ENCODE results near the gene GPX3. TPM values are rescaled to one million over a fixed set of nuclear protein-coding genes. Genes with fewer than 3 reads are reported as not detected.
A peak's percentile ranks its signal among the peaks of the same experiment; 100 is the strongest.

Gene GPX3
- total and polyA plus RNA-seq, 4 experiments from 2014 or later, result 1.5 TPM; not detected in 3

DNA sequence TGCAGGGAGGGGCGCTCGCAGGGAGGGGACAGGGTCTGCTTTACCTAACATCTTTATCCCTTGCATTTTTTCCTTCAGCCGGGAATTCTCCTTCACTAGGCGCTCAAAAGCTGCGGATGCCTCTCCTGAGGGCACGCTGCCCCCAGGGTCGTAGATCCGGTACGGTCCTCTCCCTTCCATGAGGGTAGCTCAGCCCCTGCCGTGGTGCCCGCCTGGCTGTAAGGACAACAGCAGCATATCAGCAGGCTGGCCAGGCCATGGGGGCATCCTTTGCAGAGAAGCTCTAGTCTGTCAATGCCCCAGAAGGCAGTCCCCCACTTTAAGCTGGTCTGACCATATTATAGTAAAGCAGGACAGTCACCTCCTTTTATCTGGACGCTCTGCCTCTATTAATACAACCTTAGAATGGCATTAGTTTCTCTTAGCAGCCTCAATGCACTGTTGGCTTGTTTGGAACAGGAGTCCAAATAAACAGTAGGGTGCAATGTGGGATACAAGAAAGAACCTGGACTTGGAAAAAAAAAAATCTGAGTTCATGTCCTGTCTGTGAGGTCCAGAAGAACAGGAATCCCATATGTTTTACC is 44.6 kb downstream of the GPX3 start:
- DNase-seq, result no peak
- peaks cover 55% of the 10 kb centered on the region for H3K36me3 ChIP-seq (ENCODE audit: insufficient read depth, low read length)
- H3K27ac ChIP-seq (ENCODE audit: low read depth, low read length), result no peak overlapping the region
- Mint-ChIP-seq H3K9me3 (no peaks in the 10 kb centered on the region), H3K36me3 (peaks cover 25 to 83% of the 10 kb centered on the region in 2 donors), H3K27ac (peak overlapping the region in 3 of 7 donors; percentile 22 to 82 (median 70)), H3K27me3 (no peaks in the 10 kb centered on the region), H3K4me1 (peaks cover 50 to 76% (median 69%) of the 10 kb centered on the region in 4 donors), H3K4me3 (no peak overlapping the region)
- no peaks in the 10 kb centered on the region for H3K9me3 ChIP-seq (ENCODE audit: control insufficient read depth in 1 of 2, low read length in 2 of 2)
- H3K27me3 ChIP-seq (ENCODE audit: insufficient read depth, low read length), result no peaks in the 10 kb centered on the region
- H3K4me1 ChIP-seq (ENCODE audit: insufficient read depth, low read length), result peaks cover 67% of the 10 kb centered on the region
- H3K4me3 ChIP-seq (ENCODE audit: low read length in 2 of 2), result no peak overlapping the region
- ChIA-PET POLR2A (ENCODE audit: partially characterized antibody) (interaction anchor here (1.0 to 1.1 kb wide), 3 partner anchors 14 to 17 kb away, joined by 3 to 5 read pairs (median 4); no protein-coding TSS in a partner anchor), CTCF (ENCODE audit: partially characterized antibody) (interaction anchor here (1.0 to 2.4 kb wide), 3 partner anchors 13 to 100 kb away, joined by 5 to 18 read pairs (median 13); no protein-coding TSS in a partner anchor)
- intact Hi-C loops (cut with micrococcal nuclease), result loop anchor here (10.0 kb wide), 1 partner anchor 160 kb away; the partner anchor contains the start of gene CCDC69

DNA sequence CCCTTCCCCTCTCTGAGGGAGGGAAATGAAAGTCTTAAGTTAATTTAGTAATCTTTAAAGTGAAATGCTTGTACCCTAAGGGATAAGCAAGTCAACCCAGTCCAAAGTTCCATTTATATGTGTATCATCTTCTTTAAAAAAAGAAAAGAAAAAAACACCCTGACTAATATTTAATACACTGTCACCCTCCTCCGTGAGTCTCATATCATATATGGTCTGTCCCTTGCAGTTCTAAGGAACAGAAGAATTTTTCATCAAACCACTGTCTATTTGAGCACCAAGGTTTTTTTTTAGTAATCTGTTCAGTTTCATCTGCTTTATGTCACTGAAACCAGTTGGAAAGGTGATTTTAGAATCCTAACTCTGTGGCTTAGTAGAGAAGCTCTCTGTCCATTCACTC is 45.2 kb downstream of the GPX3 start:
- Mint-ChIP-seq H3K4me3 (no peak overlapping the region), H3K36me3 (peaks cover 24 to 82% of the 10 kb centered on the region in 2 donors), H3K27ac (peak overlapping the region in 6 of 7 donors; percentile 43 to 92 (median 82)), H3K27me3 (no peaks in the 10 kb centered on the region), H3K4me1 (peaks cover 49 to 76% (median 69%) of the 10 kb centered on the region in 4 donors), H3K9me3 (no peaks in the 10 kb centered on the region)
- peaks cover 67% of the 10 kb centered on the region for H3K4me1 ChIP-seq (ENCODE audit: insufficient read depth, low read length)
- POLR2A ChIA-PET (ENCODE audit: partially characterized antibody), result interaction anchor here (1.0 to 1.1 kb wide), 2 partner anchors 13 to 14 kb away, joined by 3 to 5 read pairs; no protein-coding TSS in a partner anchor
- intact Hi-C loops (cut with micrococcal nuclease), result loop anchor here (10.0 kb wide), 1 partner anchor 159 kb away; the partner anchor contains the start of gene CCDC69
- no peak overlapping the region for H3K27ac ChIP-seq (ENCODE audit: low read depth, low read length)
- CTCF ChIA-PET (ENCODE audit: partially characterized antibody), result interaction anchor here (0.7 to 2.4 kb wide), 6 partner anchors 14 to 608 kb away, joined by 3 to 18 read pairs (median 4); no protein-coding TSS in a partner anchor
- H3K36me3 ChIP-seq (ENCODE audit: insufficient read depth, low read length), result peaks cover 49% of the 10 kb centered on the region
- no peak for DNase-seq
- no peaks in the 10 kb centered on the region for H3K27me3 ChIP-seq (ENCODE audit: insufficient read depth, low read length)
- H3K4me3 ChIP-seq (ENCODE audit: low read length in 2 of 2), result no peak overlapping the region
- H3K9me3 ChIP-seq (ENCODE audit: control insufficient read depth in 1 of 2, low read length in 2 of 2), result no peaks in the 10 kb centered on the region

DNA sequence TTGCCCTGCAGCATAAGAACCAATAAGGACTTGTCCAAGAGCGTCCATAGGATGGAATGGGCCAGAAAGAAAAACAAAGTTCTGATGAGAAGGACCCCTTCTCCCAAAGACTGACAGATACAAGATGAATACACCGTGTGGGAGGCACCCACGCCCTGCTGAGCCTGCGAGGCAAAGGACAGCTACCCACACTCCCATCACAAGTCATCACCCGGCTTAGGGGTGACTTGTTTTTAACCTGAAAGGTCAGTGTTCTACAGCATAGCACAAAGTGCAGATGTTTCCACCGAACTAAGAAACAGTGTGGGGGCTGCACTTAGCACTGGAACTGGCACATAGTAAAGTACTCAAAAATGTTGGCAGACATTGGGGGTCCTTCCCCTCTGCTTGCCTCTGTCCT is 46.5 kb downstream of the GPX3 start:
- Histone ChIP-seq H3K27ac (ENCODE audit: low read depth, low read length) (no peak overlapping the region), H3K27me3 (ENCODE audit: insufficient read depth, low read length) (no peaks in the 10 kb centered on the region), H3K4me1 (ENCODE audit: insufficient read depth, low read length) (peaks cover 71% of the 10 kb centered on the region), H3K36me3 (ENCODE audit: insufficient read depth, low read length) (peaks cover 43% of the 10 kb centered on the region), H3K4me3 (ENCODE audit: low read length in 2 of 2) (no peak overlapping the region), H3K9me3 (ENCODE audit: control insufficient read depth in 1 of 2, low read length in 2 of 2) (no peaks in the 10 kb centered on the region)
- DNase-seq, result no peak
- Mint-ChIP-seq H3K27ac (peak overlapping the region in 6 of 7 donors; percentile 50 to 82 (median 74)), H3K4me1 (peaks cover 55 to 79% (median 70%) of the 10 kb centered on the region in 4 donors), H3K36me3 (peaks cover 19 to 82% of the 10 kb centered on the region in 2 donors), H3K27me3 (no peaks in the 10 kb centered on the region), H3K4me3 (peak overlapping the region in 3 of 8 donors; percentile 33 to 41 (median 35)), H3K9me3 (no peaks in the 10 kb centered on the region)
- CTCF ChIA-PET (ENCODE audit: partially characterized antibody), result interaction anchor here (2.4 to 5.6 kb wide), 2 partner anchors 15 to 49 kb away, joined by 13 to 54 read pairs; no protein-coding TSS in a partner anchor
- POLR2A ChIA-PET (ENCODE audit: partially characterized antibody), result no interaction called here
- intact Hi-C loops (cut with micrococcal nuclease), result loop anchor here (10.0 kb wide), 1 partner anchor 158 kb away; the partner anchor contains the start of gene CCDC69

DNA sequence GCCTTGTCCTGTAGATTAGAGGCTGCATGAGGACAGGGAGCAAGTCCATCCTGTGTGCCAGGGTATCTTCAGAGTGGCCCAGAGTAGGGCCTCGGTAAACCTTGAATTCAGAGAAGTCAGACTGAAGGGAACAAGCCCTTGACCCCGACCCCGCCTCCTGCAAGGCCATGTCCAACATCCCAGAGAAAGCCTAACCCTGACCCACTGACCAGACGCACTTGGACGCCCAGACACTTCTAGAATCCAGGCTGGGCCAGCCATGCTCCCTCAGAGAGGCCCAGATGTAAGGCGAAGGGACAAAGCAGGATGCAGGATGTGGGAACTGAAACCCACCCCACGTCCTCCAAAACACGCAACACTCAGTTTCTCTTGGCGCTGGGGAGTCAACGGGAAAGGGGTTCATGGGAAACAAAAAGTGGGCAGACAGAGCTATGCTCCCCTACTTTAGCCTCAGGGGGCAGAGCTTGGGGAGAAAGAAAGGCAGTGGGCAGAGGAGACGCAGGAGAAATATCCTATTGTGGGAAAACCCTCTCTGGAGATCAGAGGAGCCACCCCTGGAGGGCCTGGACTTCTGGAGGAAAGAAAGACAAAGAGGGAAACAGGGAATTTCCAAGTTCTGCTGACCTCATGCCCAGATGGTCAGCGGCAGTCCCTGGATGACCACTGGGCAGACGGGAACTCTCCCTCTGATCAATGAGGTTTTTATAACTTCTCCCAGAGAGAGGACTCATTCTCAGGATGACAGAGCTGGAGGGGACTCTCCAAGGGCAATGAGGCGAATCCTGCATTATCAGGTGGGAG is 47.4 kb downstream of the GPX3 start:
- Histone ChIP-seq H3K4me3 (ENCODE audit: low read length in 2 of 2) (no peak overlapping the region), H3K36me3 (ENCODE audit: insufficient read depth, low read length) (peaks cover 35% of the 10 kb centered on the region), H3K4me1 (ENCODE audit: insufficient read depth, low read length) (peaks cover 80% of the 10 kb centered on the region), H3K9me3 (ENCODE audit: control insufficient read depth in 1 of 2, low read length in 2 of 2) (no peaks in the 10 kb centered on the region), H3K27me3 (ENCODE audit: insufficient read depth, low read length) (no peaks in the 10 kb centered on the region), H3K27ac (ENCODE audit: low read depth, low read length) (no peak overlapping the region)
- CTCF ChIA-PET (ENCODE audit: partially characterized antibody), result interaction anchor here (1.1 to 5.6 kb wide), 4 partner anchors 11 to 48 kb away, joined by 4 to 54 read pairs (median 6); no protein-coding TSS in a partner anchor
- H3K9me3 Mint-ChIP-seq, result no peaks in the 10 kb centered on the region
- H3K36me3 Mint-ChIP-seq, result peaks cover 16 to 79% of the 10 kb centered on the region in 2 donors
- POLR2A ChIA-PET (ENCODE audit: partially characterized antibody), result interaction anchor here (0.9 to 1.1 kb wide), 2 partner anchors 13 to 16 kb away, joined by 3 to 4 read pairs; partner anchors contain the start of gene TNIP1
- peak overlapping the region; percentile 50 to 87 (median 82) for H3K27ac Mint-ChIP-seq
- no peak for DNase-seq
- H3K4me1 Mint-ChIP-seq, result peaks cover 61 to 88% (median 77%) of the 10 kb centered on the region in 4 donors
- intact Hi-C loops (cut with micrococcal nuclease), result loop anchor here (10.0 kb wide), 1 partner anchor 157 kb away; the partner anchor contains the start of gene CCDC69
- H3K27me3 Mint-ChIP-seq, result no peaks in the 10 kb centered on the region
- peak overlapping the region in 5 of 8 donors; percentile 12 to 52 (median 46) for H3K4me3 Mint-ChIP-seq

DNA sequence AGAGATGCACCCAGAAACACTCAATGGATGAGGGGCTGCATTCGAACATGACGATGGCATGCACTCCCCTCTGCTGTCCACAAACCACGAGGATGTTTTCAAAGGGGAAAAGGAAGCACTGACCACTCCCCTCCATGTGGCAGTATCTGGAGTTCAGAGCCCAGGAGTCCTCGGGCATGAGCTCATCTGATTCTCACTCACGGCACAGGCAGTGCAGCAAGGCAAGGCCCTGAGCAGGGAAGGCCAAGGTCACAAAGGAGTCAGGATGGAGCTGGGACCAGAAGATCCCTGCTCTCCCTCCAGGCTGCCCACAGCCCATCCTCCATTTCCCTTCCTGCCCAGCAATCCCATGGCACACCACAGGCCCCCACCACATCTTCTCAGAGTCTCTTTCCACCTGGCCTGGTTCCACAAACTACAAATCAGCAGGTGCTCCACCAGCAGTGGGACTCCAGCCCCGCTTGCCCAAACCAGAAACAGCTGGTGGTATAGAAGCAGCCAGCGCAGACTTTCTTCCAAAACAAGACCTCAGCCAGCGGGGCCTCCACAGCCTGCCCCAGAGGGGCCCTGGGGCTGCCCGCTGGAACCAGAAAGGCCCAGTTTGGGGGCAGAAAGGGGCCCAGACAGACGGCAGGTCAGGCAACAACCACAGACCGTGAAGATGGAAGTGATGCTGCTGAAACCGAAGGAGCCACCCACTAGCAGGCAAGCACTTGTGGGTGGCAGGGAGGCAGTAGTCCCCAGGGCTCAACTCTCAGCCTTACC is 48.2 kb downstream of the GPX3 start:
- Mint-ChIP-seq H3K27me3 (no peaks in the 10 kb centered on the region), H3K36me3 (peaks cover 11 to 76% of the 10 kb centered on the region in 2 donors), H3K27ac (peak overlapping the region; percentile 25 to 87 (median 81)), H3K9me3 (no peaks in the 10 kb centered on the region), H3K4me3 (peak overlapping the region in 7 of 8 donors; percentile 12 to 61 (median 52)), H3K4me1 (peaks cover 60 to 86% (median 74%) of the 10 kb centered on the region in 4 donors)
- intact Hi-C loops (cut with micrococcal nuclease), result loop anchor here (10.0 kb wide), 1 partner anchor 156 kb away; the partner anchor contains the start of gene CCDC69
- H3K4me1 ChIP-seq (ENCODE audit: insufficient read depth, low read length), result peaks cover 85% of the 10 kb centered on the region
- no peaks in the 10 kb centered on the region for H3K9me3 ChIP-seq (ENCODE audit: control insufficient read depth in 1 of 2, low read length in 2 of 2)
- no peak overlapping the region for H3K4me3 ChIP-seq (ENCODE audit: low read length in 2 of 2)
- no peaks in the 10 kb centered on the region for H3K27me3 ChIP-seq (ENCODE audit: insufficient read depth, low read length)
- ChIA-PET CTCF (ENCODE audit: partially characterized antibody) (interaction anchor here (1.0 to 5.6 kb wide), 7 partner anchors 10 to 47 kb away, joined by 3 to 54 read pairs (median 7); no protein-coding TSS in a partner anchor), POLR2A (ENCODE audit: partially characterized antibody) (interaction anchor here (0.9 to 1.2 kb wide), 4 partner anchors 12 to 47 kb away, joined by 3 to 4 read pairs (median 4); partner anchors contain the start of gene TNIP1)
- H3K27ac ChIP-seq (ENCODE audit: low read depth, low read length), result peak overlapping the region; percentile 29
- DNase-seq, result peak in 1 of 5 donors; percentile 10
- peaks cover 31% of the 10 kb centered on the region for H3K36me3 ChIP-seq (ENCODE audit: insufficient read depth, low read length)

DNA sequence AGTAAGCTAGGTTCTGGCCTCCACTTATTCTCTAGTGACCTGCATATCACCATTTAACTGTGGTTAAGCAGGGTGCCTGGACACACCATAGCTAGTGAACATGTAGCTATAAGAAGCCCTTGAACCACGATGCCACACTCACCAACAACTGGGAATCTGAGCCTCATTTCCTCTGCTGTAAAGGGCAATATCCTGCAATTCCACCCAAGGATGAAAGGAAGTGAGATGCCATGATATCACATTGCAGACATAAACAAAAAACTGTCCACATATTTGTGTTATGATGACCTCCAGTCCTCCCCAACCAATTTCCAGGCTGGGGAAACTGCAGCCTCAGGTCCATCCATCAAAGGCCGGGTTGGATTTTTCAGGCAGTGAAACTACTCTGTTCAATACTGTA is 50.1 kb downstream of the GPX3 start:
- Histone ChIP-seq H3K36me3 (ENCODE audit: insufficient read depth, low read length) (peaks cover 23% of the 10 kb centered on the region), H3K27me3 (ENCODE audit: insufficient read depth, low read length) (no peaks in the 10 kb centered on the region), H3K4me1 (ENCODE audit: insufficient read depth, low read length) (peaks cover 86% of the 10 kb centered on the region), H3K4me3 (ENCODE audit: low read length in 2 of 2) (no peak overlapping the region), H3K9me3 (ENCODE audit: control insufficient read depth in 1 of 2, low read length in 2 of 2) (no peaks in the 10 kb centered on the region), H3K27ac (ENCODE audit: low read depth, low read length) (peak overlapping the region; percentile 24)
- POLR2A ChIA-PET (ENCODE audit: partially characterized antibody), result interaction anchor here (4.9 kb wide), 1 partner anchor 11 kb away, joined by 35 read pairs; the partner anchor contains the start of gene TNIP1
- H3K9me3 Mint-ChIP-seq, result no peaks in the 10 kb centered on the region
- intact Hi-C loops (cut with micrococcal nuclease), result no loop called here
- H3K36me3 Mint-ChIP-seq, result peaks cover 15 to 76% of the 10 kb centered on the region in 2 donors
- H3K4me3 Mint-ChIP-seq, result peak overlapping the region in 2 of 8 donors; percentile 57 to 61
- H3K27me3 Mint-ChIP-seq, result no peaks in the 10 kb centered on the region
- CTCF ChIA-PET (ENCODE audit: partially characterized antibody), result interaction anchor here (0.7 to 5.6 kb wide), 6 partner anchors 19 to 94 kb away, joined by 3 to 54 read pairs (median 7); no protein-coding TSS in a partner anchor
- H3K27ac Mint-ChIP-seq, result peak overlapping the region; percentile 11 to 85 (median 70)
- H3K4me1 Mint-ChIP-seq, result peaks cover 63 to 88% (median 73%) of the 10 kb centered on the region in 4 donors
- DNase-seq, result no peak
